GM12891 (cell line): ENCODE measurements around the gene USP34.

ENCODE experiments used
- POLR2A ChIP-seq: IDR thresholded peaks from 2 replicates; pipeline ENCODE4 v1.6.1; 2011; ENCODE audit warnings: low read depth, low read length, control low read depth
- POLR2AphosphoS5 ChIP-seq: IDR thresholded peaks from 2 replicates; pipeline ENCODE4 v1.6.1; 2011; ENCODE audit warnings: low read depth, low read length, control low read depth
- TAF1 ChIP-seq: IDR thresholded peaks from 2 replicates; pipeline ENCODE4 v1.6.1; 2011; ENCODE audit warnings: low read depth, low read length, control low read depth

DNA sequence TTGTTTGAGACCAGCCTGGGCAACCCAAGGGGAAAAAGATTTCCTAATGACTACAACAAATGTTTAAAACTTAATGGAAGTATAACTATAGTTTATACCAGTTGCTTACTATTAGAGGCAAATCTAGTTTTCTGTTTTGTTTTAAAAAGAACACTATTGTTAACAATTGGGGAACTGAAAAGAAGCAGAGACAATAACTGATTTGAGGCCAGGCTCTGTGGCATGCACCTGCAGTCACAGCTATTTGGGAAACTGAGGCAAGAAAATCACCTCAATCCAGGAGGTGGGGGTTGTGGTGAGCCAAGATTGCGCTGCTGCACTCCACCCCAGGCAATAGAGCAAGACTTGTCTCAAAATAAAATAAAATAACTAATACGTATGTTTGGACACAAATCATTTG, 28.2 kb upstream of the USP34 start:
- no peak for TF ChIP-seq POLR2A
- no peak for TF ChIP-seq TAF1
- TF ChIP-seq POLR2AphosphoS5 = no peak
